Natural killer cell (primary cell): Measurements from ENCODE around the gene ZC3H4. TPM values are rescaled to one million over a fixed set of nuclear protein-coding genes. Genes with fewer than 3 reads are reported as not detected.
"Not testable (repeated sequence)": the region's sequence is repeated elsewhere in the genome, so short reads cannot be mapped to it uniquely, and the experiment has no call there.

Experiments used
- ATAC-seq, 3 donors: fragments of 150-1000 bp in 2 of 3; fragments of 200-7000 bp in 1 of 3; cut with Tn5 transposase; 1 replicate in 1 of 3; 2 replicates in 2 of 3; pipeline ENCODE4 v1.10.0; 2021; ENCODE audit warnings: mild to moderate bottlenecking in 2 of 3, moderate library complexity in 2 of 3
- DNase-seq, 2 donors: peaks; one replicate each; pipeline versions ENCODE4 v3.0.0 to v3.0.0-alpha.2; 2013 to 2021; ENCODE audit warnings: mixed read lengths in 1 of 2
- H3K27ac ChIP-seq: one replicate; pipeline ENCODE4 v1.5.1; 2013; ENCODE audit warnings: mild to moderate bottlenecking, low read length
- H3K27me3 ChIP-seq: one replicate; pipeline ENCODE4 v1.6.1; 2013; ENCODE audit warnings: low read length; ENCODE audit not compliant: control insufficient read depth, insufficient read depth
- H3K36me3 ChIP-seq: one replicate; pipeline ENCODE4 v1.6.1; 2013; ENCODE audit warnings: low read length; ENCODE audit not compliant: control insufficient read depth, insufficient read depth
- H3K4me1 ChIP-seq: one replicate; pipeline ENCODE4 v1.6.1; 2013; ENCODE audit warnings: low read length; ENCODE audit not compliant: control insufficient read depth, insufficient read depth
- H3K4me3 ChIP-seq: one replicate; pipeline ENCODE4 v1.5.1; 2013; ENCODE audit warnings: low read length
- H3K9me3 ChIP-seq: one replicate; pipeline ENCODE4 v1.6.1; 2013; ENCODE audit warnings: low read length; ENCODE audit not compliant: control insufficient read depth, insufficient read depth
- H3K27ac Mint-ChIP-seq, 2 donors: one replicate each; pipeline ENCODE4 v1.8.0; 2022; ENCODE audit warnings: mild to moderate bottlenecking in 2 of 2, mixed read lengths in 2 of 2, moderate library complexity in 1 of 2
- H3K27me3 Mint-ChIP-seq, 2 donors: one replicate each; pipeline ENCODE4 v1.8.0; 2022; ENCODE audit warnings: low read depth in 2 of 2, mixed read lengths in 2 of 2
- H3K36me3 Mint-ChIP-seq: one replicate; pipeline ENCODE4 v1.8.0; 2022; ENCODE audit warnings: mixed read lengths
- H3K4me1 Mint-ChIP-seq, 2 donors: one replicate each; pipeline ENCODE4 v1.8.0; 2022; ENCODE audit warnings: mixed read lengths in 2 of 2
- H3K4me3 Mint-ChIP-seq: one replicate; pipeline ENCODE4 v1.8.0; 2022; ENCODE audit warnings: mild to moderate bottlenecking, moderate library complexity, mixed read lengths
- H3K9me3 Mint-ChIP-seq, 2 donors: one replicate each; pipeline ENCODE4 v1.8.0; 2022; ENCODE audit warnings: mixed read lengths in 2 of 2
- WGBS: methylation state at CpG from one replicate; pipeline ENCODE4 v1.1.7; 2013; ENCODE audit warnings: missing lambda C conversion rate; ENCODE audit not compliant: insufficient coverage; 5-methylcytosine and 5-hydroxymethylcytosine counted together
- intact Hi-C: fragments of 100-400 bp; cut with micrococcal nuclease; formaldehyde crosslinking; loops from one replicate; pipeline ENCODE4 v1.14.2; 2022
- total RNA-seq, 4 donors: library from RNA; stranded (reverse); fragments of 120-200 nt in 1 of 4; gene quantifications; one replicate each; pipeline versions ENCODE4 v1.2.3 to v1.2.4, GENCODE V29; 2013 to 2022
- TF ChIP-seq, protein P1 (sequence below): fragments of 200-600 bp; IDR thresholded peaks from one replicate; pipeline ENCODE4 v1.8.0; 2022; ENCODE audit warnings: antibody characterized with exemption

ZC3H4 gene
- total RNA-seq, 3 donors from 2014 or later (not counting 1 experiment from before 2014, with no cell fraction given), result 71.2 to 75.3 (median 73.3) TPM

DNA sequence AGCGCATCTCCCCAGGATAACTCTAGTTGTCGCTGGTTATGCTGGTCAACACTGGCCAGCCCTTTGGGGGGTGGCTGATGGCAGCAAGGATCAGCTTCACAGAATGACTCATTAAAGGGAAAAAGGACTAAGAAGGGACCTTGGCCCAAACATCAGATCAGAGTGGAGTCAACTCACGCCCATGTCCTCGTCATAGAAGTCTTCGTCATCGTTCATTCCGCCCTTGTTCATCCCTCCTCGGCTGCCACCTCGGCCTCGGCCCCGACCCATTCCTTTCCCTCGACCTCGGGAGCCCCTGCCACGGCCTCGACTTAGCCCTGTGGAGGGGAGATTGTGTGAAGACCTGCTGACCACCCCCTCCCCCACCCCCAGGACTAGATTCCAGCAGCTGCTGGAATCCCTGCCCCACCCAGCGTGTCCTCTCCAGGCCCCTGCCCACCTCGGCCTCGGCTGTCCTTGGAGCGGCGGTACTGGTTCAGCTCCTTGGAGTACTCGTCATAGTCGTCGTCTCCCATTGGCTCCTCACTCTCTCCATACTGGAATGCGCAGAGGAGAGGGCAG, 28.6 kb downstream of the ZC3H4 start:
- 96% methylated on average over 24 of the region's 24 CpGs for WGBS
- no peak overlapping the region for H3K27ac Mint-ChIP-seq
- TF ChIP-seq, protein P1, sequence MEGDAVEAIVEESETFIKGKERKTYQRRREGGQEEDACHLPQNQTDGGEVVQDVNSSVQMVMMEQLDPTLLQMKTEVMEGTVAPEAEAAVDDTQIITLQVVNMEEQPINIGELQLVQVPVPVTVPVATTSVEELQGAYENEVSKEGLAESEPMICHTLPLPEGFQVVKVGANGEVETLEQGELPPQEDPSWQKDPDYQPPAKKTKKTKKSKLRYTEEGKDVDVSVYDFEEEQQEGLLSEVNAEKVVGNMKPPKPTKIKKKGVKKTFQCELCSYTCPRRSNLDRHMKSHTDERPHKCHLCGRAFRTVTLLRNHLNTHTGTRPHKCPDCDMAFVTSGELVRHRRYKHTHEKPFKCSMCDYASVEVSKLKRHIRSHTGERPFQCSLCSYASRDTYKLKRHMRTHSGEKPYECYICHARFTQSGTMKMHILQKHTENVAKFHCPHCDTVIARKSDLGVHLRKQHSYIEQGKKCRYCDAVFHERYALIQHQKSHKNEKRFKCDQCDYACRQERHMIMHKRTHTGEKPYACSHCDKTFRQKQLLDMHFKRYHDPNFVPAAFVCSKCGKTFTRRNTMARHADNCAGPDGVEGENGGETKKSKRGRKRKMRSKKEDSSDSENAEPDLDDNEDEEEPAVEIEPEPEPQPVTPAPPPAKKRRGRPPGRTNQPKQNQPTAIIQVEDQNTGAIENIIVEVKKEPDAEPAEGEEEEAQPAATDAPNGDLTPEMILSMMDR, result no peak
- H3K4me1 Mint-ChIP-seq, result no peaks in the 10 kb centered on the region
- no peaks in the 10 kb centered on the region for H3K4me1 ChIP-seq
- H3K27ac ChIP-seq, result no peak overlapping the region
- no peaks in the 10 kb centered on the region for H3K9me3 Mint-ChIP-seq
- H3K36me3 ChIP-seq, result peaks cover 77% of the 10 kb centered on the region
- H3K4me3 Mint-ChIP-seq, result no peak overlapping the region
- H3K27me3 ChIP-seq, result no peaks in the 10 kb centered on the region
- no peaks in the 10 kb centered on the region for H3K27me3 Mint-ChIP-seq
- no peak for ATAC-seq
- peaks cover 6% of the 10 kb centered on the region for H3K36me3 Mint-ChIP-seq
- H3K4me3 ChIP-seq, result no peak overlapping the region
- DNase-seq, result no peak
- intact Hi-C loops, result no loop called here
- H3K9me3 ChIP-seq, result no peaks in the 10 kb centered on the region

DNA sequence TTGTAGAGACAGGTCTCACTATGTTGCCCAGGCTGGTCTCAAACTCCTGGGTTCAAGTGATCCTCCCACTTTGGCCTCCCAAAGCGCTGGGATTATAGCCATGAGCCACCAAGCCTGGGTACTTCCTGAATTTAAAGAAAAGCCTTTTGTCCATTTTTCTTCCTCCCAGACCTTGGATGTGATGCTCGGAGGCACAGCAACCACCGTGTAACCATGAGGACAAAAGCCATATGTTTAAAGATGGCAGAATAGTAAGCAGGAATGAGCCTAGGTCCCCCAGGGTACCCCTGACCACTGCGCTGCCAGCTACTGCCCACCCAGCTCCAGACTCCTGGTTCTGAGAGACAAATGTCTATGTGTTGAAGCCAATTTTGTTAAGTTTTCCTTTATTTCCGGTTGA, 31.1 kb downstream of the ZC3H4 start:
- ATAC-seq (no peak), DNase-seq (no peak)
- Histone ChIP-seq H3K9me3 (no peaks in the 10 kb centered on the region), H3K27ac (no peak overlapping the region), H3K4me3 (no peak overlapping the region), H3K4me1 (no peaks in the 10 kb centered on the region), H3K36me3 (peaks cover 73% of the 10 kb centered on the region), H3K27me3 (no peaks in the 10 kb centered on the region)
- Mint-ChIP-seq H3K4me3 (no peak overlapping the region), H3K9me3 (no peaks in the 10 kb centered on the region), H3K36me3 (peaks cover 6% of the 10 kb centered on the region), H3K4me1 (no peaks in the 10 kb centered on the region), H3K27ac (no peak overlapping the region), H3K27me3 (no peaks in the 10 kb centered on the region)
- WGBS, result 98% methylated on average over 5 of the region's 5 CpGs
- TF ChIP-seq, protein P1, result no peak
- intact Hi-C loops, result no loop called here

DNA sequence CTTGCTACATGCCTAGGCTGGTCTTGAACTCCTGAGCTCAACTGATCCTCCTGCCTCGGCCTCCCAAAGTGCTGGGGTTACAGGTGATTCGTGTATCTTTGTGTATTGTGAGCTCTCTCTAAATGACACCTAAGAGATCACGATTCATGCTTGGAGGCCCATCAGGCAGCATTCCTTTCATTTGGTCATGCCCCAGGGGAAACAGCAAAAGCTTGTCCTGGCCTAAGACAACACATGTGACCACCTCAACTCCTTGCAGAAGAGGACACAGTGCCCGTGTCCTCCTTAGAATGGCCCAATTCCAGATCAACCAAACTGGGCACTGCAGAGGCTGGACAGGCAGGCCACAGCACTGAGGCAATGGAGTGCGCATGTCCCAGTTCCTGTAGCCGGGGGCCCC, 32.5 kb downstream of the ZC3H4 start:
- no peak for DNase-seq
- H3K27me3 Mint-ChIP-seq, result no peaks in the 10 kb centered on the region
- H3K9me3 ChIP-seq, result no peaks in the 10 kb centered on the region
- no peak overlapping the region for H3K27ac ChIP-seq
- no peak overlapping the region for H3K27ac Mint-ChIP-seq
- H3K36me3 Mint-ChIP-seq, result peaks cover 6% of the 10 kb centered on the region
- H3K9me3 Mint-ChIP-seq, result no peaks in the 10 kb centered on the region
- TF ChIP-seq, protein P1, result no peak
- ATAC-seq, result no peak
- 96% methylated on average over 6 of the region's 6 CpGs for WGBS
- no peaks in the 10 kb centered on the region for H3K27me3 ChIP-seq
- peaks cover 72% of the 10 kb centered on the region for H3K36me3 ChIP-seq
- intact Hi-C loops, result no loop called here
- no peak overlapping the region for H3K4me3 ChIP-seq
- H3K4me1 Mint-ChIP-seq, result peaks cover 0 to 2% of the 10 kb centered on the region in 2 donors
- H3K4me3 Mint-ChIP-seq, result no peak overlapping the region
- no peaks in the 10 kb centered on the region for H3K4me1 ChIP-seq

DNA sequence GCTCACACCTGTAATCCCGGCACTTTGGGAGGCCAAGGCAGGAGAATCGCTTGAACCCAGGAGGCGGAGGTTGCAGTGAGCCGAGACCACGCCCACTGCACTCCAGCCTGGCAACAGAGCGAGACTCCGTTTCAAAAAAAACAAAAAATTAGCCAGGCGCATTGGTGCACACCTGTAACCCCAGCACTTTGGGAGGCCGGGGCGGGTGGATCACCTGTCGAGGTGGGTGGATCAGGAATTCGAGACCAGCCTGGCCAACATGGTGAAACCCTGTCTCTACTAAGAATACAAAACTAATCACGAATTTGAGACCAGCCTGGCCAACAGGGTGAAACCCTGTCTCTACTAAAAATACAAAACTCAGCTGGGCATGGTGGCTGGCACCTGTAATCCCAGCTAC, 35.2 kb downstream of the ZC3H4 start:
- not testable (repeated sequence) for H3K27me3 ChIP-seq, ATAC-seq, H3K9me3 Mint-ChIP-seq, H3K27me3 Mint-ChIP-seq, H3K9me3 ChIP-seq, H3K36me3 Mint-ChIP-seq, DNase-seq, H3K4me3 Mint-ChIP-seq, H3K27ac Mint-ChIP-seq, H3K27ac ChIP-seq, H3K4me3 ChIP-seq
- H3K36me3 ChIP-seq, result peaks cover 65% of the 10 kb centered on the region
- peaks cover 10% of the 10 kb centered on the region for H3K4me1 ChIP-seq
- WGBS, result 99% methylated on average over 13 of the region's 13 CpGs
- intact Hi-C loops, result loop anchor here (5.0 kb wide), 1 partner anchor 34 kb away; the partner anchor contains the start of gene ZC3H4
- peaks cover 7 to 12% of the 10 kb centered on the region in 2 donors for H3K4me1 Mint-ChIP-seq
